ENCODE results near the gene SPTLC2.
"Not testable (repeated sequence)": the region's sequence is repeated elsewhere in the genome, so short reads cannot be mapped to it uniquely, and the experiment has no call there.

The SPTLC2 gene

DNA sequence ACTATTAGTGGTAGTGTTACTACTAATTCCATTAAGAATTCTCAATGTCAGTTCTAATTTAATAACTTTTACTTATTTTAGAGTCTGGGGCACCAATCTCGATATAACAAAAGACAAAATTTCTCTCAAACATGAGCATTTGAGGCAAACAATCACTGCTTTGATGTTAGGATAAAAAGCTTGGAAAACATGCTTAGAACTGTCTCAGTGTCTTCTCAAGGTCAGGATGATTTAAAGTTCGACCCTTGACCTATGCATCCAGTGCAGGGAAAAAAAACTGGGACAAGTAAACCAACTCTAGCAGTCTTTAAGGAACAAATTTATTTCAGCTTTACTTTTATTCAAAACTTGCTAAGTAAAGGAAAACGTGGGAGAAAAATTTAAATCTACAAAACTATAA is 31.1 kb downstream of the SPTLC2 start:
- no peak for DNase-seq

DNA sequence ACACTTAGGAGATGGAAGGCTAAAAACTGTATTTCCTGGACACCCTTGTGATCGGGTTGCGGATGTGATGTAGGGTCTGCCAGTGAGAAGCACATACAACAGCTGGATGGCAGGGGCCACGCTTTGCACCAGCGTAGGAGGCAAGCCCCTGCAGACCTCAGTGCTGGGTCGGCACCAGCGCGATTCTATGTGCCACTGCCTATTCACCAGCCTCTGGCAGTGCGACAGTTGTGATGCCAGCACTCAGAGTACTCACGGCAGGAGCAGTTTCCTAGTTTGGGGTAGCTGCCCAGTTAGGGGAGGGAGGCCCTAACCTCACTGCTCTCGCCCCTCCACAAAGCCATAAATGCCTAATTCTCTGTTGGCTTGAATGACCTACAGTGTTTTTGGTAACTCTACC is 31.6 kb downstream of the SPTLC2 start:
- DNase-seq = no peak

DNA sequence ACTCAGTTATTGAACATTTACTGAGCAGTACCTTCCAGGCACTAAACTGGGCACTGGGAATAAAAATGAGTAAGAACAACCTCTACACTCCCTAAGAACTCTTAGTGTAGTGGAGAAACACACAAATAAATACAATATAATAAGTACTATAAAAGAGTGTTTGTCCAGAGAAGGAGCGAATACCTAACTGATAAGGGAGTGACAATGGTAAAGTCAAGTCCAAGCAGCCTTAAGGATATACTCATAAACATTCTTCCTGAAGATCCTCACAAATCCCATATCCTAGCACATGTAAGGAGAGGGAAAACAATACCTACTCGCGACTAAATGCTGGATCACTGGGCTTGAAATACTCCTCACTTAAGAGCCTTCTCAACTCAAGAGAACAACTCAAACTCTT is 32.8 kb downstream of the SPTLC2 start:
- DNase-seq = no peak

DNA sequence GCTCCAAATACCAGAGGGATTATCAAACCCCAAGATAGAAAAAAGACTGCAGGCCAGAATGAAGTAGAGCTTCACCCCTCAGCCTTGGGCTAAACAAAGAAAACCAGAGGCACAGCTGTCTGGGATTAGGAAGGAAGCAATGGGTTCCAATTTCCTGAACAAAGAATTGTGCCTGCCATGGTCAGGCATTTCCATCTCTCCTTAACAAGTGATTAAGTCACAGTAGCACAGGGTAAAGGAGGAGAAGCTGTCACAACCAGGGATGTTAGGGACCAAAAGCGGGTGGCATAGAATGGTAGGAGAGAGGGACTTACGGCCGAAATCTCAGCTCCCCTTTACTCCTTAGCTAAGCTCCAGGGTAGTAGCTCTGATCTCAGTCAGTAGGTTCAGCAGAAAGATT is 33.9 kb downstream of the SPTLC2 start:
- no peak for DNase-seq

DNA sequence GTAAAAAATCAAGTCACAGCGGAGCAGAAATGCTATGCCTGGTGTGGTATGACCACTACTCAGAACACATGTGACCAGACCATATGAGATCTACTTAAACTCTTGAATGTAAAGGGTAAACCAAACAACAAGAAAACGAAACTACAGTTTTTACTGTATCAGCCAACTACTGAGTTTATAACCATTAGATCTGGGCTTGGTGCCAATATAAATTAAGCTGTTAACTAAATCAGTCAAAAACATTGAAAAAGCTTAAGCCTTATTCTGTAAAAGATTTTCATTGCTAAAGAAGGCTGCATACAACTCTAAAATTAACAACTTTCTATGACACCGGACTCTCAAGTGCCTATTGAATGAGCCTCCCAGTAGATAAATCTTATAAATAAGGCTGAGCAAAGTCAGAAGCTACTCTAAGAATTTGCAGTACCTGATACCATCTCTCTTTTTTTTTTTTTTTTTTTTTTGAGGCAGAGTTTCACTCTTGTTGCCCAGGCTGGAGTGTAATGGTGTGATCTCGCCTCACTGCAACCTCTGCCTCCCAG is 35.4 kb downstream of the SPTLC2 start:
- DNase-seq = no peak

DNA sequence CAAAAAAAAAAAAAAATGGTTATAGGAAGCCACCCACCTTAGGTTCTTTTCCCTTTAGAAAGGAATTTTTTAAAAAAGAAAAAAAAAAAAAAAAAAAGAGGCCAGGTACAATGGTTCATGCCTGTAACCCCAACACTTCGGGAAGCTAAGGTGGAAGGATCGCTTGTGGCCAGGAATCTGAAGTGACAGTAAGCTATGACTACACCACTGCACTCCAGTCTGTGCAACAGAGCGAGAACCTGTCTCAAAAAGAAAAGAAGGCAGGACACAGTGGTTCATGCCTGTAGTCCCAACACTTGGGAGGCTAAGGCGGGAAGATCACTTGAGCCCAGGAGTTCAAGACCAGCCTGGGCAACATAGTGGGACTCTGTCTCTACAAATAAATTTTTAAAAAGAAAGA is 36.0 kb downstream of the SPTLC2 start:
- no peak for DNase-seq

DNA sequence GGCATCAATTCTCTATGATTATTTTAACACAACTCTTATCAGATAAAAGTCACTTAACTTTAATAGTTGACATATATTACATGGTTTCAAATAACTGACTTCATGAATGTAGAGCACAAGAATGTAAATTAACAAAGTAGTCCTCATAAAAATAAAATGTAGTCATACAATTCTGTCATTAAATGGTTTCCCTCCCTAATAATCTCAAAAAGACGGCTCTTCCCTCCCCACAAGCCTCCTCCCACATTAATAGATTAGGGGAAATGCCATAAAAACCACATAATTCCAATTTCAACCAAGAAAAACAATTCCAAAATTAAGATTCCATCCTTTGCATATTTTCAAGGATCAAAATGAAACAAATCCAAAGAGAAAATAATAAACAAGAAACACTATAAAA is 36.7 kb downstream of the SPTLC2 start:
- no peak for DNase-seq

DNA sequence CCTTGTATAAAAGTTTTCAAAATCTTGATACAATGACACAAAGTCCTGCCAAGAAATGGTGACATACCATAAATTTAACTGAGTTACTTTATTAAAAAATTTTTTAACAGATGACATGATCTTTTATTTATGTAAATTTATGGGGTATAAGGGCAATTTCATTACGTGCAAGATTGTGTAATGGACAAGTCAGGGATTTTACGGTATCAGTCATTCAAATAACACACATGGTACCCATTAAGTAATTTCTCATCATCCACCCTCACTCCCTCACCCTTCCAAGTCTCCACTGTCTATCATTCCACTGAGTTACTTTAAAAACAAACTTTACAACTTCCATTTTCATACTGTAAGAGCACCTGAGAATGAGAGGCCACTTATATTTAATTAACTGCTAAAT is 37.4 kb downstream of the SPTLC2 start:
- no peak for DNase-seq

DNA sequence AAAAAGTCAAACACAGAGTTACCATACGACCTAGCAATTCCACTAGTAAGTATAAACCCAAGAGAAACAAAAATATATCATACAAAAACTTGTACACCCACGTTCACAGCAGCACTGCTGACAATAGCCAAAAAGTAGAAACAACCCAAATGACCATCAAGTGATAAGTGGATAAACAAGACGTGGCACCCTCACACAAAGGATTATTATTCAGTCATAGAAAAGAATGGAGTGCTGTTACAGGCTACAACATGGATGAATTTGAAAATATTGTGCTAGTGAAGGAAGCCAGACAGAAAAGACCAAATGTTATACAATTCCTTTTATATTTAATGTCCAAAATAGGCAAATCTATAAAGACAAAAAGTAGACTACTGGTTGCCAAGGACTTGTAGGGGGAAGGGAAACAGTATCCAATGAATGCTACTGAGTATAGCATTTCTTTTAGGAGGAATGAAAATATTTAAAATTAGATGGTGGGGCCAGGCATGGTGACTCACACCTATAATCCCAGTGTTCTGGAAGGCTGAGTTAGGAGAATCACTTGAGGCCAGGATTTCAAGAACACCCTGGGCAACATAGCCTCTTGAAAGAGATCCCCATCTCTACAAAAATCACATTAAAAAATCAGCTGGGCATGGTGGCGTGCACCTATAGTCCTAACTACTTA is 41.9 kb downstream of the SPTLC2 start:
- DNase-seq = no peak

DNA sequence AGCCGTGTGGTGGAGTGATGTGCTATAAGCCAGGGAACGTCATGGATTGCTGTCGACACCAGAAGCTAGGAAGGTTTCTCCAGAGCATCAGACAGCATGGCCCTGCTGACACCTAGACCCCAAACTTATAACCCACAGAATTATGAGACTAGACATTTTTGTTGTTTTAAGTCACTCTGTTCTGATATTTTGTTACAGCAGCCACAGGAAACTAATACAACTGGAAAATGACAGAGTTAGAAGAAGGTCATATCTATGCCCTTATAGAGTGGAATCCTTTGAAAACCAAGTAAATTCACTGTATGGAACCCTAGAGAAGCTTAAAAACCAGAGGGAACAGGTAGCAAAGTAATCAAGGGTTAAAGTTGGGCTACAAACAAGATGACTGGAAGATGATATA is 42.5 kb downstream of the SPTLC2 start:
- DNase-seq = no peak

DNA sequence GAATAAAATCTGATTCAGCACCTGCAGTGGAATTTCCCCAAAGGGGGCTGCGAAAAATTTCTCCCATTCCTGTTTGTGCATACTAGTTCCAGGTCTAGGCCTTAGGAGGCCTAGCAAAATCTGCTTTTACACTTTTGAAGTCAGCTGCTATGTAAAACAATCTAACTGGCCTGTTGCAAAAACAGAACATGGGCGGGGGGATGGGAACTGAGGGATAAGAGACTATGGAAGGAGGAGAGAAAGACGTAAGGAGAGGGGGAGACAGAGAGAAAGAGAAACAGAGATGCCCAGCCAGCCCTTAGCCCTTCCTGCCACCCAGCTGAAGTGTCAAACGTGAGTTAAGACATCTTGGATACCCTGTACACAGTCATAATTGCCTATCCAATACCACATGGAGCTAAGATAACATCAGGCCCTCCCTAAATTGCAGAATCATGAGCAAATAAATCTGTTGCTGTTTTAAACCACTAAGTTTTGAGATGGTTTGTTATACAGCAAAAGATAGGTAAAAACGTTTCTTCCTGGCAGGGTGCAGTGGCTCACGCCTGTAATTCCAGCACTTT is 45.6 kb downstream of the SPTLC2 start:
- DNase-seq = no peak

DNA sequence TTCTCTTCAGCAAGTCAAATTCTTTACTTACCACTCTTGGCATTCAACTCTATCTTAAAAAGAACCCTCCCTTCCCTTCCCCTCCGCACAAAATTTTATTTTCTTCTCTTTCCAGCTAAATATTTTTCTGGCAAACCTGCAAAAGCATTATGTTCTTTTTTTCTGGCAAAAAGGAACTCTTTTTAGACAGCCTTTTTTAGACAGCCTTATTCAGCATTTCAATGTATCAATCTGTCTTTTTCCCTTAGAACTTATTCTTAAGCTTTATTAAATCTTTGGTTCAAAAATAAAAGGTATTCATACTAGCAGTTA is 50.5 kb downstream of the SPTLC2 start:
- no peak for DNase-seq

DNA sequence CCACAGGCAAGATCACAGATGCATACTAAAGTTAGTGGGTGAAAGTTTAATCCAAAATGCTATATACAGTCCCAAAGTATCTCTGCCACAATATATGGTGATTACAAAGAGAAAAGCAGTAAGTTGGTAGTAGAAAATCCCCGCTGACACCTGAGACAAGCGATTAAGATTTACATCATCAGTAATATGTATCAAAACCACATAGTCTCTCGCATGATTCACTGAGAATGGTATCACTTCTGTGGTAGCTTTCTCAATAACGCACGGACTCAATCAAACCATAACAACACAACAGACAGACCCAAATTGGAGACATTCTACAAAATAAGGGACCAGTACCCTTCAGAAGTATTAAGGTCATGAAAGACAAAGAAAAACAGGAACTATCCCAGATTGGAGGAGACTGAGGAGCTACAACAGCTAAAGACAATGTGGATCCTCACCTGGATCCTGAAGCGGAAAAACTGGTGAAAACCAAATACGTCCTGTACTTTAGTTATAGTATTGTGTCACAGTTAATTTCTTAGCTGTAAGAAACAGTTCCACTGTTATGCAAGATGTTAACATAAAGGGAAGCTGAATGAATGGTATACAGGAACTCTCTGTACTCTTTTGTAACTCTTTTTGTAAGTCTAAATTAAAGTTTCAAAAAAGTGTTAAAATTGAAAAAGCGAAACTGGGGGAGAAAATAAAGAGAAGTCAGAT is 51.0 kb downstream of the SPTLC2 start:
- no peak for DNase-seq

DNA sequence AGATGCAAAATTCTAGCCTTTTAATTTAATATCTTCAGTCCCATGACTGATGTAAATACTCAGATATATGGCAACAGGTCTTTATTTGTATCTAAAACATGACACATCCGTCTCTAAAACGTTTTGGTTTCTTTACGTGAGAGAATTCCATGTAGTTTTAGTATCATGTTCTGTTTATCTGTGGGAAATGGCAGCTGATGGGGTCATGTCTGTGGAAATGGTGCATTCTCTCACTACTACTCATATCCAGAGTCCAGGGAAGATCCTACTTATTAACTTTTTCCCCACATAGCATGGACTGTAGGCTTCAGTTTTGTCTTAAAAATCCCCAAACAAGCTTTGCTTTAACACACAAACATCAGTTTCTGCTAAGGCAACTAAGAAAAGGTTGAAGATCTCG is 53.8 kb downstream of the SPTLC2 start:
- DNase-seq = no peak

DNA sequence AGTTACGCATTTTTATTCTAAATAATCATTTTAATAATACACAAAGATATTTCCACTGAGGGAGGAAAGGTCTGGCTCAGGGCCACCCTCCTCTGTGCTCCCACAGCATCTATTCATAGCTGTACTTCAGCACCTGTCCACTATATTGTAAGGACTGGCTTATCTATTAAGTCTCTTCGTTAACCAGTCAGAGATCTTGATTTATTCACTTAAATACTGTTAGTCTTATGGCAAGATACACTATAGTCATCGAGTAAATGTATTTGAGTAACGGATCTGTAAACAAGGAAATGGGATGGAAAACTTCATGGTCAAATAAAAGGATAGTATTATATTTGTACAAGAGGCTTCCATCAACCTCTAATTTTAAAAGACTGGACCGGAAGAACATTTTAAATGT is 54.6 kb downstream of the SPTLC2 start:
- DNase-seq = no peak

DNA sequence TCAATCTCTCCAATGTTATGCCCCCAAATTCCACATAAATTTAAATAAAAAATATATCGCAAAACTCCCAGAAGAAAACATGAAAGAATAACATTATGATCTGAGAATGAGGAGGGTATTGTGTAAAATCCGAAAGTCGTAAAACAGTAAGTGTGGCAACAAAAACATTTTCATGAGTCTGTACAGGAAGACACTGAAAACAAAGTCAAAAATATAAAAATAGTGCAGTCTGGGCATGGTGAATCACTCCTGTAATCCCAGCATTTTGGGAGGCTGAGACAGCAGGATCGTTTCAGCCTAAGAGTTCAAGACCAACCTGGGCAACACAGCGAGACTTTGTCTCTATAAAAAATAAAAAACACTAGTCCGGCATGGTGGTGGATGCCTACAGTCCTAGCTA is 57.1 kb downstream of the SPTLC2 start:
- no peak for DNase-seq

DNA sequence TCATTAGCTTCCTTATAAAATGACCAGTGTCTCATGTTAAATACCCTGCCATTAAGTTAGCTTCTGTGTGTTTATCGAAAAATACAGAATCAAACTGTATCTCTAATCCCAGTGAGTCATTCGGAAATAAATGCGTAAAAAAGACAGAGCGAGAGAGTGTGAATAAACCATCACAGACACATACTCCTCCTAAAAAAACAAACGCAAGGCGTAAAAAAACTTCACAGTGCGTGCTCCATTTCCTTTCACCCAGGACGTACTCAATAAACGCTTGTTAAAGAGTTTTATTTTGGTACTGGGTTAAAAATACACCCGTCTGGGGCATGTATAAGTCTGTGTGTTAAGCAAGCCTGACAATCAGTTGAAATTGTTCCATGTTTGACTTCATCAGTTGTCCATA is 59.0 kb downstream of the SPTLC2 start:
- no peak for DNase-seq

DNA sequence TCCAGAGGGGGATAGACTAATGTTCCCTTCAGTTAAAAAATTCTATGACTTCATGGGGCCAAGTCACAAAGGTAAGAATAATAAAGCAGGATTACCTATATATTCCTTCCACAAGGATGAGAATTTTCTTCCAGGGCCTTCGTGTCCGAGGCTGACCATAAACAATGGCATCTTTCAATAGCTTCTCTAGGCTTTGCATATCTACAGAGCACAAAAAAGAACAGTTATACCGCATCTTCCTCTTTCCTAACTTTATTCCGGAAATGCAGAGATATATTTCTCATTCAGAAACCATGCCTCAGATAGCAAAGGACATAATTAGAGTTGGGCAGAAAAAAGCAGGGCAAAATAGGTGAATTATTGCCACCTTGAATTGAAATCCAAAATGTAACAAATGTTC is 59.5 kb downstream of the SPTLC2 start:
- no peak for DNase-seq

DNA sequence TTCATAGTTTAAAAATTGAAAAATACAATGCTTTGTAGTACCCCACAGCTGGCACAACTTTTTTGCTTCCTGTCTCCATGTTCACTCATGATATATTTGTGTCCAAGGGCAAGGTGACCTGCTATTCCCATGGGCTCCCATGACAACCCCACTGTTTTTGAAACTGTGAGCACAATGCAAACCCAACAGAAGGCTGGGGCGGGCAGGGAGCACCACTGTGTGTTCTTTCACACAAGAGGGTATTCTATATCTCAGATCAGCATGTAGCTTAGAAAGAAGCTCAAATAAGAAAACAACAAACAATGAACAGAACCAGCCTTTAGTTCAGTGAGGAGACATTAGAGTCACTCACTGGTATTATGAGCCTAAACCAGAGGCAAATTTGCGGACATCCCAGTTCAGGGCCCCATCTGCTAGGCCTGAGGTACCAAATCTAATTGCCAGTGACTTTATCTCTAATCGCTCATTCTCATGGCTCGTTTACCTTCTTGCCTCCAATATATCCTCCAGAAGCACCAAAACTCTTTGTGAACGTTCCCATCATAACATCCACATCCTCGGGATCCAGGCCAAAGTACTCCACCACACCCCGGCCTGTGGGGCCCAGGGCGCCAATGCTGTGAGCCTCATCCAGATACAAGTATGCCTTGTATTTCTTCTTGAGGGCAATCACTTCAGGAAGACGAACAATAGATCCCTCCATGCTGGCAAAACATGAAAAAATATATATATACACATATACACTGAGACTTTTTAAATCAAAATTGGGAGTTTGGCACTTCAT is 61.4 kb downstream of the SPTLC2 start:
- no peak for DNase-seq

DNA sequence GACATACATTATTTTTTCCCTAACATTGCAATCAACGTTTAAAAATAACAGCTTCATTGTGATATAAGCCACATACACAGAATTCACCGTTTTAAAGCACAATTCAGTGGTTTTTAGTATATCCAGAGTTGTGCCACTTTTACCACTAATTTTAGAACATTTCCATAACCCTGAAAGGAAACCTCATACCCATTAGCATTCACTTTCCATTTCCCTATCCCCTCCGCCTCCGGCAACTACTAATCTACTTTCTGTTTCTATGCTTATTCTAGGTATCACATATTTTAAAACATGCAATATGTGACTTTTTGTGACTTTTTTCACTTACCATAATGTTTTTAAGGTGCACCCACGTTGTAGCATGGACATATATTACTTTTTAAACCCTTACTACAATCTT is 62.2 kb downstream of the SPTLC2 start:
- DNase-seq = no peak

DNA sequence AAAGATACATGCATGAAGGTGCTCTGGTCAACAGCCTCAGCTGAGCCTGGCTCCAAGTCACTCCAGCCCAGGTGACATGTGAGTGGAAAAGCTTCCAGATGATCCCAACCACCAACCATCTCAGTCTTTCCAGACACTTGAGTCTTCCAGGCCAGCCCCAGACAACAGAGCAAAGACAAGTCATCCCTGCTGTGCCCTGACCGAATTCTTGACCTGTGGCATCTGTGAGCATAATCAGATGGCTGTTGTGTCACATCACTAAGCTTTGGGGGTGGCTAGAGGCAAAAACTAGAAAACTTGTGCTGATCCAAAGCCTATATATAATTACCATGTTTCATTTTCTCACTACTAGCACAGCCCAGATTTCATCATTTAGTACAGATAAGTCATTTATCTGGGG is 67.0 kb downstream of the SPTLC2 start:
- no peak for DNase-seq

DNA sequence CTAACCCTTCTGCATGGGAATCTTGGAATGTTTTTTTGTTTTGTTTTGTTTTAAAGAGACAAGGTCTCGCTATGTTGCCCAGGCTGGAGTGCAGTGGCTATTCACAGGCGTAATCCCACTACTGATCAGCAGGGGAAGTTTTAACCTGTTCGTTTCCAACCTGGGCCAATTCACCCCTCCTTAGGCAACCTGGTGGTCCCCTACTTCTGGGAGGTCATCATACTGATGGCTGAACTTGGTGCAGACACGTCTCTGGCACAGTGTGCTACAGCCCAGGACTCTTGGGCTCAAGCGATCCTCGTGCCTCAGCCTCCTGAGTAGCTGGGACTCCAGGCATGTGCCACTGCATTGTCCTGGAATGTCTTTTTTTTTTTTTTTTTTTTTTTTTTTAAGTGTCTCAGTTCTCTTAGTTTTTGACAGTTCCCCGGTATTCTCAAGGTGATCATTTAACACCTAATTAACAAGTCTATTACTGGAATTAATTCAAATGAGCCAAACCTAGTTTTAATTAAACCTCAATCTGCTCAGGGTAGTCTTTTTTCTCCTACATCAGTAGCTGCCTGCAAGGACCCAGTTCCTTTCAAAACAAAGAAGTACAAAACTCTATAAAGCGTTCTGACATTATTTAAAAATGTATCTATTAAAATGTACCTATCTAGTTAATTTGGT is 68.8 kb downstream of the SPTLC2 start:
- no peak for DNase-seq

DNA sequence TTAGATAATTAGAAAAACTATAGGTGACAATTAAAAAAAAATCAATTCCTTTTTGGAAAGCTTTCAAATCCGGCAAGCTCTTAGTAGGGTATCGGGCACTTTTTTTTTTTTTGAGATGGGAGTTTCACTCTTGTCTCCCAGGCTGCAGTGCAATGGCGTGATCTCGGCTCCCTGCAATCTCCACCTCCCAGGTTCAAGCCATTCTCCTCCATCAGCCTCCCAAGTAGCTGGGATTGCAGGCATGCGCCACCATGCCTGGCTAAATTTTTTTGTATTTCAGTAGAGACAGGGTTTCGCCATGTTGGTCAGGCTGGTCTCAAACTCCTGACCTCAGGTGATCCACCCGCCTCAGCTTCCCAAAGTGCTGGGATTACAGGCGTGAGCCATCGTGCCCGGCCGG is 71.3 kb downstream of the SPTLC2 start:
- not testable (repeated sequence) for DNase-seq
